HepG2 (cell line): Measurements from ENCODE around the gene NDUFS7. TPM values are rescaled to one million over a fixed set of nuclear protein-coding genes. Genes with fewer than 3 reads are reported as not detected.

Source experiments
- ATAC-seq: fragments of 200-7000 bp; cut with Tn5 transposase; 3 replicates; pipeline ENCODE4 v1.9.1; 2020; ENCODE audit warnings: mild to moderate bottlenecking, moderate library complexity
- BruUV-seq: library from RNA; stranded (reverse); fragments of 400-500 nt; replicated peaks from 2 replicates; lab custom pipeline; 2021; lab: Mats Ljungman, UMichigan
- CTCF ChIA-PET: fragments of 300-600 bp; formaldehyde crosslinking; extraction: SDS; loops from one replicate; lab custom pipeline; 2021; ENCODE audit warnings: low total read pairs, inconsistent platforms, low intra/inter-chr PET ratio; lab: Yijun Ruan, JAX
- POLR2A ChIA-PET: fragments of 350-600 bp; sonication (Branson Sonifier 250); formaldehyde crosslinking; loops from one replicate; lab custom pipeline; 2020; ENCODE audit warnings: antibody characterized with exemption, inconsistent platforms; lab: Yijun Ruan, JAX
- DNase-seq: peaks from one replicate; pipeline ENCODE4 v3.0.0-alpha.2; 2015; ENCODE audit warnings: low spot score
- FAIRE-seq: peaks from 3 replicates; lab custom pipeline; 2011; peaks lifted over from hg19 to GRCh38; lab: Jason Lieb, UNC
- H2AFZ ChIP-seq: one replicate; pipeline ENCODE4 v1.6.1; 2011; ENCODE audit warnings: low read length, inconsistent platforms
- H3K27ac ChIP-seq: fragments of 300-600 bp; 3 replicates; pipeline ENCODE4 v1.8.0; 2011; ENCODE audit warnings: mixed run types, mild to moderate bottlenecking, mixed read lengths, low read length, inconsistent platforms; ENCODE audit not compliant: insufficient read depth; ENCODE audit errors: extremely low read length
- H3K27me3 ChIP-seq, 2 experiments: fragments of 200-600 bp in 1 of 2; 2 replicates in 1 of 2; 3 replicates in 1 of 2; pipeline versions ENCODE4 v1.6.0 to v1.8.0; 2011; ENCODE audit warnings: low read length in 2 of 2, mild to moderate bottlenecking in 2 of 2, moderate library complexity in 2 of 2, inconsistent platforms in 1 of 2; ENCODE audit not compliant: insufficient read depth in 2 of 2, control insufficient read depth in 1 of 2
- H3K36me3 ChIP-seq, 2 experiments: fragments of 200-600 bp in 1 of 2; replicated peaks in 1 of 2; 2 replicates in 1 of 2; 3 replicates in 1 of 2; pipeline versions ENCODE4 v1.5.1 to v1.8.0; 2011; ENCODE audit warnings: low read length in 2 of 2, inconsistent platforms in 1 of 2; ENCODE audit not compliant: insufficient read depth in 2 of 2, control insufficient read depth in 1 of 2
- H3K4me1 ChIP-seq: 2 replicates; pipeline ENCODE4 v1.5.1; 2012; ENCODE audit warnings: low read length, inconsistent platforms; ENCODE audit not compliant: insufficient read depth
- H3K4me2 ChIP-seq: 2 replicates; pipeline ENCODE4 v1.6.0; 2011; ENCODE audit warnings: low read depth, low read length, inconsistent platforms
- H3K4me3 ChIP-seq, 3 experiments: fragments of 200-600 bp in 1 of 3; sonication (generic), shearing (Covaris generic) in 1 of 3; replicated peaks in 1 of 3; 2 replicates each; pipeline ENCODE4 v1.5.1; 2011 to 2016; ENCODE audit warnings: low read length in 3 of 3, inconsistent platforms in 2 of 3, low read depth in 2 of 3, mild to moderate bottlenecking in 2 of 3, control low read depth in 1 of 3, mixed read lengths in 1 of 3; ENCODE audit not compliant: insufficient read depth in 1 of 3
- H3K79me2 ChIP-seq: one replicate; pipeline ENCODE4 v1.6.1; 2011; ENCODE audit warnings: low read length, inconsistent platforms; ENCODE audit not compliant: insufficient read depth
- H3K9ac ChIP-seq: 2 replicates; pipeline ENCODE4 v1.6.0; 2011; ENCODE audit warnings: mild to moderate bottlenecking, low read depth, low read length, inconsistent platforms; ENCODE audit not compliant: insufficient read depth
- H3K9me3 ChIP-seq: 2 replicates; pipeline ENCODE4 v1.5.1; 2012; ENCODE audit warnings: mild to moderate bottlenecking, low read length
- H4K20me1 ChIP-seq: 2 replicates; pipeline ENCODE4 v1.6.0; 2011; ENCODE audit warnings: inconsistent platforms, mild to moderate bottlenecking, low read length, moderate library complexity; ENCODE audit not compliant: insufficient read depth
- AGO1 ChIP-seq: fragments of 200-400 bp; formaldehyde crosslinking; IDR thresholded peaks from 2 replicates; pipeline ENCODE4 v1.6.1; 2017; ENCODE audit warnings: mild to moderate bottlenecking, low read depth, low read length, moderate library complexity; ENCODE audit not compliant: poor library complexity, severe bottlenecking
- FOXC1 ChIP-seq: sonication (generic); formaldehyde crosslinking; IDR thresholded peaks from 2 replicates; pipeline ENCODE4 v1.8.0; 2022; ENCODE audit warnings: mild to moderate bottlenecking, missing genetic modification reagents, borderline replicate concordance
- PHB2 ChIP-seq: fragments of 450-650 bp; IDR thresholded peaks from 2 replicates; pipeline ENCODE4 v1.6.1; 2018; ENCODE audit not compliant: partially characterized antibody
- SMC3 ChIP-seq: IDR thresholded peaks from 2 replicates; pipeline ENCODE4 v1.6.1; 2011; ENCODE audit warnings: low read length, improper control_type of control experiment
- TCF7L2 ChIP-seq: IDR thresholded peaks from 2 replicates; pipeline ENCODE4 v1.6.1; 2011; ENCODE audit warnings: mild to moderate bottlenecking, low read depth, low read length, moderate library complexity
- ZBTB39 ChIP-seq: sonication (generic); formaldehyde crosslinking; IDR thresholded peaks from 2 replicates; pipeline ENCODE4 v1.5.0; 2020; ENCODE audit warnings: missing genetic modification reagents
- ZBTB8A ChIP-seq: sonication (generic); formaldehyde crosslinking; IDR thresholded peaks from 2 replicates; pipeline ENCODE4 v1.4.0; 2020; ENCODE audit warnings: mild to moderate bottlenecking, low read depth, missing genetic modification reagents, borderline replicate concordance
- ZFP62 ChIP-seq: sonication (generic); formaldehyde crosslinking; IDR thresholded peaks from 2 replicates; pipeline ENCODE4 v1.4.0; 2020; ENCODE audit warnings: missing genetic modification reagents
- ZNF121 ChIP-seq: sonication (generic); formaldehyde crosslinking; IDR thresholded peaks from 2 replicates; pipeline ENCODE4 v1.5.0; 2020; ENCODE audit warnings: mild to moderate bottlenecking, missing genetic modification reagents
- ZNF276 ChIP-seq: sonication (generic); formaldehyde crosslinking; IDR thresholded peaks from 2 replicates; pipeline ENCODE4 v1.4.0; 2020; ENCODE audit warnings: mild to moderate bottlenecking, low read depth, missing genetic modification reagents
- ZNF383 ChIP-seq: sonication (generic); formaldehyde crosslinking; IDR thresholded peaks from 2 replicates; pipeline ENCODE4 v1.4.0; 2020; ENCODE audit warnings: missing genetic modification reagents, mild to moderate bottlenecking, borderline replicate concordance
- ZNF496 ChIP-seq: sonication (generic); formaldehyde crosslinking; IDR thresholded peaks from 2 replicates; pipeline ENCODE4 v1.8.1; 2023; ENCODE audit warnings: mild to moderate bottlenecking, moderate library complexity, missing genetic modification reagents; ENCODE audit not compliant: insufficient replicate concordance
- WGBS: methylation state at CpG from one replicate; pipeline ENCODE4 v1.1.6; 2017; ENCODE audit warnings: low lambda C conversion rate; 5-methylcytosine and 5-hydroxymethylcytosine counted together
- in situ Hi-C: cut with HindIII; loops from 2 replicates; pipeline ENCODE4 v1.10.0; 2017; ENCODE audit warnings: low pct_unique_long_range_greater_than_20kb; ENCODE audit not compliant: extremely low pct_ligation_motif_present
- intact Hi-C: fragments of 100-400 bp; cut with micrococcal nuclease; formaldehyde crosslinking; loops from one replicate; pipeline ENCODE4 v1.10.0; 2022; ENCODE audit not compliant: unreplicated experiment
- polyA plus RNA-seq, 8 experiments: library from polyadenylated mRNA; depleted of rRNA in 3 of 8; stranded (reverse) in 7 of 8; unstranded in 1 of 8; fragments of >200 nt; fragmentation: Illumina TruSeq in 4 of 8; extraction: Trizol in 4 of 8; gene quantifications; 2 replicates each; pipeline versions ENCODE4 v1.2.1 to v1.2.3, GENCODE V29; 2011 to 2016; ENCODE audit warnings: low read depth in 4 of 8, missing spikeins in 1 of 8, mixed read lengths in 1 of 8; ENCODE audit not compliant: insufficient read depth in 1 of 8
- total RNA-seq, 5 experiments: library from RNA; depleted of rRNA; stranded (reverse); fragments of >200 nt; fragmentation: Illumina TruSeq; extraction: Trizol; gene quantifications; 2 replicates each; pipeline ENCODE4 v1.2.3, GENCODE V29; 2016; ENCODE audit warnings: low read depth in 1 of 5
- TF ChIP-seq, protein P1 (sequence below): sonication (generic); formaldehyde crosslinking; IDR thresholded peaks from 2 replicates; pipeline ENCODE4 v1.4.0; 2020; ENCODE audit warnings: missing genetic modification reagents

The NDUFS7 gene
- total and polyA plus RNA-seq, 2 of the 13 experiments (the other 11 are each of a cell fraction or from before 2014, with no cell fraction given), result 34.3 to 66.9 TPM

DNA sequence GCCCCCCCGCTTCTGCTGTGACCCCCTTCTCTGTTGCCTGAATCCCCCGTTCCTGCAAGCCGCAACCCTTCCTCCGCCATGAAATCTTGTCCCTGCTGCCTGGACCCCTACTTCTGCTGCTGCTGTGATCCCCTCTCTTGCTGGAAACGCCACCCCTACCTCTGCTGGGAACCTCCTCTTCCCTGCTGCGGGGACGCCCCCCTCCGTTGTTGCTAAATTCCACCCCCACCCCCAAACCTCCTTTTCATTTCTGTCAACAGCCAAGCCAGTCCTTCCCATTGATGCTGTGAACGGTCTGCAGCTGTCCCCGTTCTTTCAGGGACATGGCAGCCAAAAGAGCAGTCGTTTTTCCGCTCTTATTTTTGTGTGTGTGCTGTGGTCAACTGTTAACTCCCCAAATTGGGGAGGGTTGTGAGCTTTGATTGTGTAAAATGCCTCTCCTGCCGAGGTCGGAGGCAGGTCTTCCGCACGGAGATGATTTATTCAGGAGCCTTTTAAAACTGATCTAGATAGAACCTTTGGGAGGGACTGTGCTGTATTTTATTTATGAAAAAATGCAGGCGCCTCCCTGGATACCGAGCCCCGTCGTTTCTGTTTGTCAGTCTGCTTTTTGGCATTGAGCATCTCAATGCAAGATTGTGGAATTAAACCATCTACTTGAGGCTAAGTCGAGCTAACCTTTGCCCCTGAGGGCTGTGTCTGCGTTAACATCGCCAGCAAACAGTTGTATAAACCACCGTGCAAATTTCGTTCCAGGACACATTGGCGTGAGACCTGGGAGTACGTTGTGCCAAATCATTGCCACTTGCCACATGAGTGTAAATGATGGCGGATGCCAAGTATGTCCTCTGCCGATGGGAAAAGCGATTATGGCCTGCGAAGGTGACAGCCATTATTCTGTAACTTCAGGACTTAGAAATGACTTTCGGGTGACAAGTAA is 27.9 kb upstream of the NDUFS7 start (continued):
- TF ChIP-seq, protein P1, sequence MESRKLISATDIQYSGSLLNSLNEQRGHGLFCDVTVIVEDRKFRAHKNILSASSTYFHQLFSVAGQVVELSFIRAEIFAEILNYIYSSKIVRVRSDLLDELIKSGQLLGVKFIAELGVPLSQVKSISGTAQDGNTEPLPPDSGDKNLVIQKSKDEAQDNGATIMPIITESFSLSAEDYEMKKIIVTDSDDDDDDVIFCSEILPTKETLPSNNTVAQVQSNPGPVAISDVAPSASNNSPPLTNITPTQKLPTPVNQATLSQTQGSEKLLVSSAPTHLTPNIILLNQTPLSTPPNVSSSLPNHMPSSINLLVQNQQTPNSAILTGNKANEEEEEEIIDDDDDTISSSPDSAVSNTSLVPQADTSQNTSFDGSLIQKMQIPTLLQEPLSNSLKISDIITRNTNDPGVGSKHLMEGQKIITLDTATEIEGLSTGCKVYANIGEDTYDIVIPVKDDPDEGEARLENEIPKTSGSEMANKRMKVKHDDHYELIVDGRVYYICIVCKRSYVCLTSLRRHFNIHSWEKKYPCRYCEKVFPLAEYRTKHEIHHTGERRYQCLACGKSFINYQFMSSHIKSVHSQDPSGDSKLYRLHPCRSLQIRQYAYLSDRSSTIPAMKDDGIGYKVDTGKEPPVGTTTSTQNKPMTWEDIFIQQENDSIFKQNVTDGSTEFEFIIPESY (CRISPR knock-in tag), result peak; percentile 50
- TF ChIP-seq ZNF276 (CRISPR knock-in tag) (no peak), FOXC1 (CRISPR knock-in tag) (peak; percentile 49; the same call in 1 of the 2 replicates), TCF7L2 (no peak)

- WGBS, result 97% methylated on average over 3 of the region's 3 CpGs
- Histone ChIP-seq H4K20me1 (no peaks in the 10 kb centered on the region), H3K27me3 (no peaks in the 10 kb centered on the region), H2AFZ (no peak overlapping the region), H3K4me3 (no peak overlapping the region), H3K27ac (no peak overlapping the region), H3K4me1 (peaks cover 19% of the 10 kb centered on the region), H3K9ac (no peak overlapping the region), H3K9me3 (no peaks in the 10 kb centered on the region), H3K36me3 (peaks cover 6 to 18% of the 10 kb centered on the region in 2 experiments; a peak in 4 of 5 replicates), H3K79me2 (peaks cover 10% of the 10 kb centered on the region), H3K4me2 (peak overlapping the region; percentile 93; the same call in 1 of the 2 replicates)
- in situ Hi-C loops, result no loop called here
- no TSS peak for BruUV-seq
- intact Hi-C loops, result no loop called here
- CTCF ChIA-PET, result no interaction called here
- POLR2A ChIA-PET, result interaction anchor here (1.9 kb wide), 1 partner anchor 17 kb away, joined by 10 read pairs; no protein-coding TSS in a partner anchor
- FAIRE-seq (no peak), ATAC-seq (no peak), DNase-seq (no peak)
- TF ChIP-seq AGO1, result no peak
- TF ChIP-seq ZNF383 (CRISPR knock-in tag), result no peak
- no peak for TF ChIP-seq ZFP62 (CRISPR knock-in tag)
- no peak for TF ChIP-seq ZNF496 (CRISPR knock-in tag)
- TF ChIP-seq ZNF121 (CRISPR knock-in tag), result no peak
- TF ChIP-seq SMC3, result no peak
- no peak for TF ChIP-seq ZBTB8A (CRISPR knock-in tag)
- TF ChIP-seq ZBTB39 (CRISPR knock-in tag), result no peak
- TF ChIP-seq PHB2, result no peak
These were observed 27.2 kb upstream of the NDUFS7 start for GRCh38 chr19:1356508-1356865.
